ENCODE data around the gene ENOPH1. TPM values are rescaled to one million over a fixed set of nuclear protein-coding genes. Genes with fewer than 3 reads are reported as not detected.

The ENOPH1 gene
- total and polyA plus RNA-seq, 9 of the 15 experiments (the other 6 are each of a cell fraction or from before 2014, with no cell fraction given): 29.8 to 71.4 (median 48.9) TPM

- TF ChIP-seq MXD1 (CRISPR knock-in tag; IDR thresholded peaks at IDR 0.05; ENCODE audit: borderline replicate concordance, poor library complexity, severe bottlenecking) (peak; percentile 25), RCOR1 (IDR thresholded peaks at IDR 0.05; ENCODE audit: borderline replicate concordance in 1 of 2, low read depth in 2 of 2, low read length in 2 of 2) (peak in 1 of 2 experiments; percentile 56; a peak in 1 of 4 replicates), ARNT (IDR thresholded peaks at IDR 0.05) (no peak), ZBTB9 (CRISPR knock-in tag; IDR thresholded peaks at IDR 0.05) (peak; percentile 34; the same call in 1 of the 2 replicates), HNRNPH1 (optimal IDR thresholded peaks at IDR 0.05; ENCODE audit: low read depth, low read length) (no peak), HNRNPLL (IDR thresholded peaks at IDR 0.05; ENCODE audit: low read depth, low read length, poor library complexity, severe bottlenecking) (peak; percentile 47), FOXA3 (CRISPR knock-in tag; conservative IDR thresholded peaks at IDR 0.05 in 1 of 2, IDR thresholded peaks at IDR 0.05 in 1 of 2) (no peak), ETS1 (conservative IDR thresholded peaks at IDR 0.05; ENCODE audit: control insufficient read depth, low read depth, low read length) (peak; percentile 65; the same call in 1 of the 2 replicates), EZH2 (IDR thresholded peaks at IDR 0.05; ENCODE audit: borderline replicate concordance, low read depth, low read length) (no peak), MCM5 (IDR thresholded peaks at IDR 0.05; ENCODE audit: low read depth) (no peak), E2F6 (IDR thresholded peaks at IDR 0.05; ENCODE audit: borderline replicate concordance in 1 of 2, extremely low read depth in 1 of 2, insufficient read depth in 1 of 2, insufficient read length in 1 of 2, low read depth in 1 of 2, low read length in 1 of 2, poor library complexity in 1 of 2, severe bottlenecking in 1 of 2) (peak; percentile 85 to 94), ZNF316 (IDR thresholded peaks at IDR 0.05) (no peak), ZNF274 (IDR thresholded peaks at IDR 0.05; ENCODE audit: borderline replicate concordance, low read depth, low read length) (no peak), DLX4 (CRISPR knock-in tag; IDR thresholded peaks at IDR 0.05) (no peak), TAF15 (IDR thresholded peaks at IDR 0.05; ENCODE audit: low read depth, low read length) (no peak), PYGO2 (tag; IDR thresholded peaks at IDR 0.05) (no peak), FOXK1 (CRISPR knock-in tag; IDR thresholded peaks at IDR 0.05; ENCODE audit: borderline replicate concordance) (no peak), ZNF217 (CRISPR knock-in tag; IDR thresholded peaks at IDR 0.05) (no peak), ZNF3 (CRISPR knock-in tag; IDR thresholded peaks at IDR 0.05) (no peak), CBX5 (IDR thresholded peaks at IDR 0.05; ENCODE audit: borderline replicate concordance, low read depth) (no peak), SMAD2 (IDR thresholded peaks at IDR 0.05; ENCODE audit: low read depth, low read length) (no peak), WHSC1 (IDR thresholded peaks at IDR 0.05; ENCODE audit: low read length) (no peak), MTA1 (IDR thresholded peaks at IDR 0.05; ENCODE audit: borderline replicate concordance) (no peak), ZNF224 (CRISPR knock-in tag; IDR thresholded peaks at IDR 0.05) (no peak)
Observed at GRCh38 chr4:82428969-82429727, 1.2 kb upstream of the ENOPH1 start (continued).
